ENCODE measurements around the gene FAM151A.
"Not testable (repeated sequence)": the region's sequence is repeated elsewhere in the genome, so short reads cannot be mapped to it uniquely, and the experiment has no call there.

The FAM151A gene

GRCh38 chr1:54636461-54637446 lies 13.4 kb upstream of the FAM151A start:
- DNase-seq = not testable (repeated sequence)

GRCh38 chr1:54635804-54636203 lies 12.5 kb upstream of the FAM151A start:
- not testable (repeated sequence) for DNase-seq

GRCh38 chr1:54627196-54627595 lies 3.9 kb upstream of the FAM151A start:
- no peak for DNase-seq

GRCh38 chr1:54624466-54625464 lies 1.4 kb upstream of the FAM151A start:
- no peak for DNase-seq

- no peak for DNase-seq
These were observed 3.6 kb downstream of the FAM151A start for GRCh38 chr1:54619749-54620148.

GRCh38 chr1:54615531-54616279 lies 7.6 kb downstream of the FAM151A start:
- no peak for DNase-seq

GRCh38 chr1:54614563-54614962 lies 8.8 kb downstream of the FAM151A start:
- no peak for DNase-seq

GRCh38 chr1:54614024-54614423 lies 9.3 kb downstream of the FAM151A start:
- no peak for DNase-seq

- no peak for DNase-seq
These were observed 11.7 kb downstream of the FAM151A start for GRCh38 chr1:54611621-54612020.

GRCh38 chr1:54610601-54611580 lies 12.4 kb downstream of the FAM151A start:
- no peak for DNase-seq

- DNase-seq = no peak
These were observed 13.3 kb downstream of the FAM151A start for GRCh38 chr1:54610048-54610447.

GRCh38 chr1:54609301-54609921 lies 13.9 kb downstream of the FAM151A start:
- DNase-seq = no peak

- no peak for DNase-seq
These were observed 14.6 kb downstream of the FAM151A start for GRCh38 chr1:54608566-54609230.

- DNase-seq = no peak
These were observed 15.3 kb downstream of the FAM151A start for GRCh38 chr1:54607821-54608565.

GRCh38 chr1:54606990-54607325 lies 16.4 kb downstream of the FAM151A start:
- DNase-seq = no peak

GRCh38 chr1:54606096-54606989 lies 17.0 kb downstream of the FAM151A start:
- DNase-seq = no peak

- DNase-seq = no peak
These were observed 18.6 kb downstream of the FAM151A start for GRCh38 chr1:54604572-54605370.

- DNase-seq = no peak
These were observed 19.3 kb downstream of the FAM151A start for GRCh38 chr1:54604051-54604450.
